ENCODE results near the gene ANGPTL2. TPM values are rescaled to one million over a fixed set of nuclear protein-coding genes. Genes with fewer than 3 reads are reported as not detected.

ANGPTL2 gene
- total and polyA plus RNA-seq, 2 of the 4 experiments (the other 2 are of a cell fraction): 9.5 to 25.1 TPM

DNA sequence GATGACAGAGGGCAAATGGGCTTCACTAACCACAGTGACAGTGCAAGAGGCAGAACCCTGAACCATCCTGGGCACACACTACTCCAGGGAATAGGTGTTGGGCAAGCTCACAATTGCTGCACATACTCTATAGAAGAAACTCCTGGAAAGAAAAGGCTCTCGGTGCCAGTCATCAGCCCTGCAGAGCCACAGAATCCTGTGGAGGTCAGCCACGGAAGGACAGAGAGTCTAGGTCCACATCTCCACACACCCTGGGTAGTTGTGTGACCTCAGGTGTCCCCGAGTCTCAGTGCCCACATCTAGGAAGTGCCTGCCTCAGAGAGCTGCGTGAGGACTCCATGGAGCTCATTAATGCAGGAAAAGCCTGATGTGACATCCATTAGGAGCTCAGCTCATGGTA lies 16.0 kb upstream of the ANGPTL2 start:
- no peak overlapping the region for H3K56ac ChIP-seq (ENCODE audit: extremely low read depth, insufficient read depth, low read length)
- no peak overlapping the region for H3K18ac ChIP-seq (ENCODE audit: low read depth, low read length)
- no TSS peak for BruUV-seq (replicated peaks)
- no peak overlapping the region for H3K4me2 ChIP-seq (ENCODE audit: low read depth, low read length)
- H2BK120ac ChIP-seq (ENCODE audit: low read depth, low read length): no peak overlapping the region
- intact Hi-C loops (cut with micrococcal nuclease): no loop called here
- no peak overlapping the region for H3K23ac ChIP-seq (ENCODE audit: low read depth, low read length)
- no peak for ATAC-seq (ENCODE audit: low read depth)
- H3K4me3 ChIP-seq (ENCODE audit: insufficient read depth, low read depth, low read length): no peak overlapping the region
- no peaks in the 10 kb centered on the region; the same call in 1 of the 2 replicates for H4K20me1 ChIP-seq (ENCODE audit: insufficient read depth, low read length)
- peaks cover 8% of the 10 kb centered on the region for H3K9me1 ChIP-seq (ENCODE audit: insufficient read depth, low read length)
- no peak overlapping the region for H4K5ac ChIP-seq (ENCODE audit: low read depth, low read length)
- H3K4me1 ChIP-seq (ENCODE audit: control insufficient read depth, insufficient read depth, low read length): peaks cover 12% of the 10 kb centered on the region
- POLR2A ChIA-PET (ENCODE audit: unreplicated experiment): no interaction called here
- in situ Hi-C loops (cut with MboI; ENCODE audit: low sequenced_read_pairs): no loop called here
- peaks cover 4% of the 10 kb centered on the region; the same call in 1 of the 2 replicates for H3K27me3 ChIP-seq (ENCODE audit: control insufficient read depth, insufficient read depth, low read length)
- no peak overlapping the region for H3K14ac ChIP-seq (replicated peaks; ENCODE audit: low read depth, low read length)
- no peak overlapping the region; the same call in 1 of the 2 replicates for H2BK20ac ChIP-seq (ENCODE audit: low read depth, low read length)
- H4K8ac ChIP-seq (ENCODE audit: low read depth in 2 of 2, low read length in 2 of 2): no peak overlapping the region
- DNase-seq: no peak
- no peak overlapping the region for H4K91ac ChIP-seq (ENCODE audit: insufficient read depth, low read depth, low read length)
- no peak overlapping the region for H3K27ac ChIP-seq (ENCODE audit: insufficient read depth, low read length)
- no peaks in the 10 kb centered on the region for H3K9me3 ChIP-seq (ENCODE audit: control insufficient read depth, insufficient read depth, low read length)
- peaks cover 0 to 4% of the 10 kb centered on the region in 2 experiments; a peak in 1 of 4 replicates for H3K79me1 ChIP-seq (ENCODE audit: low read depth in 1 of 2, low read length in 2 of 2)
- TF ChIP-seq SMC3 (IDR thresholded peaks at IDR 0.05; ENCODE audit: low read depth, low read length): no peak
- TF ChIP-seq, protein P1, sequence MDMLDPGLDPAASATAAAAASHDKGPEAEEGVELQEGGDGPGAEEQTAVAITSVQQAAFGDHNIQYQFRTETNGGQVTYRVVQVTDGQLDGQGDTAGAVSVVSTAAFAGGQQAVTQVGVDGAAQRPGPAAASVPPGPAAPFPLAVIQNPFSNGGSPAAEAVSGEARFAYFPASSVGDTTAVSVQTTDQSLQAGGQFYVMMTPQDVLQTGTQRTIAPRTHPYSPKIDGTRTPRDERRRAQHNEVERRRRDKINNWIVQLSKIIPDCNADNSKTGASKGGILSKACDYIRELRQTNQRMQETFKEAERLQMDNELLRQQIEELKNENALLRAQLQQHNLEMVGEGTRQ (IDR thresholded peaks at IDR 0.05; ENCODE audit: low read depth, low read length): no peak
- TF ChIP-seq BHLHE40 (IDR thresholded peaks at IDR 0.05; ENCODE audit: low read depth, low read length): no peak
- TF ChIP-seq FOS (IDR thresholded peaks at IDR 0.05; ENCODE audit: low read depth, low read length): no peak
- no peak for TF ChIP-seq CEBPB (IDR thresholded peaks at IDR 0.05; ENCODE audit: low read depth, low read length)
- no peak for TF ChIP-seq RCOR1 (IDR thresholded peaks at IDR 0.05; ENCODE audit: insufficient replicate concordance, low read length)
- TF ChIP-seq RFX5 (IDR thresholded peaks at IDR 0.05; ENCODE audit: low read depth, low read length): no peak
- no peak for TF ChIP-seq NFE2L2 (IDR thresholded peaks at IDR 0.05; ENCODE audit: low read depth, low read length)
- no peak for TF ChIP-seq POLR2A (IDR thresholded peaks at IDR 0.05; ENCODE audit: low read depth, low read length)
- TF ChIP-seq CHD1 (IDR thresholded peaks at IDR 0.05; ENCODE audit: low read depth, low read length): no peak
- TF ChIP-seq, protein P2, sequence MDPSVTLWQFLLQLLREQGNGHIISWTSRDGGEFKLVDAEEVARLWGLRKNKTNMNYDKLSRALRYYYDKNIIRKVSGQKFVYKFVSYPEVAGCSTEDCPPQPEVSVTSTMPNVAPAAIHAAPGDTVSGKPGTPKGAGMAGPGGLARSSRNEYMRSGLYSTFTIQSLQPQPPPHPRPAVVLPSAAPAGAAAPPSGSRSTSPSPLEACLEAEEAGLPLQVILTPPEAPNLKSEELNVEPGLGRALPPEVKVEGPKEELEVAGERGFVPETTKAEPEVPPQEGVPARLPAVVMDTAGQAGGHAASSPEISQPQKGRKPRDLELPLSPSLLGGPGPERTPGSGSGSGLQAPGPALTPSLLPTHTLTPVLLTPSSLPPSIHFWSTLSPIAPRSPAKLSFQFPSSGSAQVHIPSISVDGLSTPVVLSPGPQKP (IDR thresholded peaks at IDR 0.05; ENCODE audit: borderline replicate concordance, low read depth, low read length): no peak
- TF ChIP-seq MAZ (IDR thresholded peaks at IDR 0.05; ENCODE audit: borderline replicate concordance, low read depth, low read length): no peak
- no peak for TF ChIP-seq MAFK (IDR thresholded peaks at IDR 0.05; ENCODE audit: low read depth, low read length)
- TF ChIP-seq, protein P3, sequence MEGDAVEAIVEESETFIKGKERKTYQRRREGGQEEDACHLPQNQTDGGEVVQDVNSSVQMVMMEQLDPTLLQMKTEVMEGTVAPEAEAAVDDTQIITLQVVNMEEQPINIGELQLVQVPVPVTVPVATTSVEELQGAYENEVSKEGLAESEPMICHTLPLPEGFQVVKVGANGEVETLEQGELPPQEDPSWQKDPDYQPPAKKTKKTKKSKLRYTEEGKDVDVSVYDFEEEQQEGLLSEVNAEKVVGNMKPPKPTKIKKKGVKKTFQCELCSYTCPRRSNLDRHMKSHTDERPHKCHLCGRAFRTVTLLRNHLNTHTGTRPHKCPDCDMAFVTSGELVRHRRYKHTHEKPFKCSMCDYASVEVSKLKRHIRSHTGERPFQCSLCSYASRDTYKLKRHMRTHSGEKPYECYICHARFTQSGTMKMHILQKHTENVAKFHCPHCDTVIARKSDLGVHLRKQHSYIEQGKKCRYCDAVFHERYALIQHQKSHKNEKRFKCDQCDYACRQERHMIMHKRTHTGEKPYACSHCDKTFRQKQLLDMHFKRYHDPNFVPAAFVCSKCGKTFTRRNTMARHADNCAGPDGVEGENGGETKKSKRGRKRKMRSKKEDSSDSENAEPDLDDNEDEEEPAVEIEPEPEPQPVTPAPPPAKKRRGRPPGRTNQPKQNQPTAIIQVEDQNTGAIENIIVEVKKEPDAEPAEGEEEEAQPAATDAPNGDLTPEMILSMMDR (conservative IDR thresholded peaks at IDR 0.05; ENCODE audit: low read depth, low read length): no peak
- no peak for TF ChIP-seq RAD21 (IDR thresholded peaks at IDR 0.05; ENCODE audit: low read length)
- CTCF ChIA-PET: no interaction called here
- WGBS, 2 experiments (ENCODE audit: extremely low coverage in 2 of 2, insufficient read length in 1 of 2): no CpG with 5 or more reads among the region's 4 CpGs
- H2BK15ac ChIP-seq (ENCODE audit: low read depth, low read length): no peak overlapping the region
- no peaks in the 10 kb centered on the region for H3K36me3 ChIP-seq (ENCODE audit: control insufficient read depth, insufficient read depth, low read length)
- H3K9ac ChIP-seq (ENCODE audit: low read depth, low read length): no peak overlapping the region
- H2BK5ac ChIP-seq (ENCODE audit: low read depth, low read length, poor library complexity, severe bottlenecking): no peak overlapping the region
- H3K4ac ChIP-seq (ENCODE audit: low read depth, low read length): no peak overlapping the region
- no peak overlapping the region for H2AFZ ChIP-seq (replicated peaks; ENCODE audit: low read length, poor library complexity)
- H2AK9ac ChIP-seq (replicated peaks; ENCODE audit: low read depth, low read length, poor library complexity): no peak overlapping the region
- dilution Hi-C loops (cut with HindIII; ENCODE audit: low sequenced_read_pairs, unreplicated experiment): no loop called here
- 0 out of 2 replicates have a peak overlapping the region, but pooled peaks have one; percentile 28 for H2AK5ac ChIP-seq (ENCODE audit: low read depth, low read length)
